CD4-positive, alpha-beta T cell treated with Interferon alpha-2 for 1 hour (primary cell): ENCODE measurements around the gene LRRC73.
"Not testable (repeated sequence)": the region's sequence is repeated elsewhere in the genome, so short reads cannot be mapped to it uniquely, and the experiment has no call there.

Experiments
- DNase-seq, 2 donors: peaks; one replicate each; pipeline ENCODE4 v3.0.0-alpha.2; 2020 to 2022

The LRRC73 gene

DNA sequence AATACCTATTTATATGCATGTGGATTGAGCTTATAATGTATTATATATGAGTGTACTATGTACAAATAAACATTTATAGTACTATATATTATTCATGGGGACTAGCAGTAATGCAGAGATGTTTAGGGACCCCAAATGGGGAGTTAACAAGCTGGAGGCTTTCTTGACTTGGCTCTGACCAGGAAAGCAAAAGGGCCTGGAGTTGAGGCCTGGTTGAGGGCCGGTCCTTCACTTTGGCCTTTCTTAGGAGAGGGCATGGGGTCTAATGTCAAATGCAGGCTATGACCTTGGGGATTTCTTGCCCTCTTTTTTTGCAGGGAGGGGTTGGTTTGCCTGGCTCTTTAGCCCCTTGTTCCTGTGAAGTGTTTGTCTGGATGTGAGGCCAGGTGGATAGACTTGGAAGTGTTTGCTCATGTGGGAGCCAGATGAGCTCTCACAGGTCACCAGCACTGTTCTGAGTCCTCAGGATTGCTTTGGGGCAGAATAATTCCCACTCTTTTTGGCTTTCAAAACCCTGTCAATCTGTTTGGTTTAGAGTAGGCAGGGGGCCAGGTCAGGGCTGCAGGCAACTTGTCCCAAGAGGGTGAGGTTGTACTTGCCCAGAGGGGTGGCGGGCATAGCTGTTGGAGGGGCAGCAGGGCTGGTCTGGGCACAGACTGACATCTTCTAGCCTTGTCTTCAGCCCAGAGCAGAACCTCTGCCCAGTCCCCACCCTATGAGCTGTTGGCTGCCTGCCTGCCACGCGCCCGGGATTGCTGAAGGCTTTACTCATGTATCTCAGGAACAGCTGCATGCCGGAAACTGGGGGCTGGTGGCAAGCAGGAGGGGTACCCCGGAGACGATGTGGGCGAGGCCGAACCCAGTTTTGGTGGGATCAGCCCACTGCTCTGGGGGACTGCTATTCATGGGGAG, 18.1 kb downstream of the LRRC73 start:
- DNase-seq: no peak

- no peak for DNase-seq
These were observed 19.6 kb downstream of the LRRC73 start for GRCh38 chr6:43490523-43490939.

DNA sequence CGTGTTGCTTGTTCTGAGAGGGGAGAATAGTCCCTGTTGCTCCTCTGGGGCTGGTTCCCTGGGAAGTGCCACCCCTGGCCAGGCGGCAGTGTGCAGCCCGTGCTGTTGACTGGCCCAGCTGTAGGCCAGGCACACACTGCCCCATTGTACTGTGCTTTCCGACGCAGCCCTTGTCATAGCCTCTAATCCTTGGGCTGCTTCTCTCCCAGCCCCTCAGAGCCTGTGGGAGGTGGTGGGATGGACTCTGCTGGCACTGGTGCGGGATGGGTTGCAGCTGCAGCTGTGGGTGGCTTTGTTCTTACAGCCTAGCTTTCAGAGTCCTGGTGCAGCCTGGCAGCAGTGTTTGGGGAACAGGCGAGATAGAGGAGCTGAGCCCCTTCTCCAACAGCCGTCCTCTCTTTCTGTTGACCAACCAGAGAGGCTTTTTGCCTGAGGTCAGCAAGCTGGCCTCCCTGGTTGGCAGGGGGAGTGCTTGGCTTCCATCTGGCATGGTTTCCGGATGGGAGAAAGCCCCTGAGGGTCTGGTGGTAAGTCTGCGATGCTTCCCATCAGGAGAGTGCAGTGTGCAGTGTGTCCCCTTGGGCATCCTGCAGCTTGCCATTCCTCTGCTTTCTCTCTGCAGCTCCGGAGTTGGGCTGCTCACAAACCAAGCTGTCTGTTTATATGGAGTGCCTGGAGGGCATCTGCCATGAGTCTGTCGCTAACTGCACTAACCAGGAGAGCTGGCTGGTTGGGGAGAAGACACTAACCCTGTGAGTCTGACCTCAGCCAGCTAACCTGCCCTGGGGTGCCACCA, 20.7 kb downstream of the LRRC73 start:
- no peak for DNase-seq

DNA sequence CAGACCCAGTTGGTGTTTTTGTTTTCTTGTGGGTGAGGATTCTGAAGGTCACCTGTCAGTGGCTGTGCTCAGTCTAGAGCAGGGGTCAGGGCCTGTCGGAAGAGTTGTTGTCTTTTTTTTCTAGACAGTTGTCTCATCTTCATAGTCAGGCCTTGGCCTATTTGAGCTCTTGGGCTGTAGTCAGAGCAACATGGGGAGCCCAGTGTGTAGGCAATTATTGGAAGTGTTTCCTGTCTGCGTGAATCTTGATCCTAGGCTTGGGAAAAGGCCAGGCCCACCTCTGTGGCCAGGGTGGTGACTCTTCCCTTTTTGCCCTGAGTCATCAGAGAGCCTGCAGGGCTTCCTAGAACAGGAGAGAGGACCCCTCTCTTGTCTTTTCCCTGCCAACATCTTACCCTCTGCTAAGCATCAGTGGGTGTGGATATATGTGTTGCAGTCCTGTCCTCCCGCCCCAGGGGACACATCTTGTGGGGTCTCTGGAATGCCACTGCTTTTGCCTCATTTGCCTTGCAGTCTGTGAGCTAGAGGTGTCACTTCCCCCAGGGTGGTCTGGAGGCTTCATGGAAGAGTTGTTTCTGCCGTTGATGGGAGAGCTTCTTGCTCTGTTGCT, 21.4 kb downstream of the LRRC73 start:
- DNase-seq: no peak

DNA sequence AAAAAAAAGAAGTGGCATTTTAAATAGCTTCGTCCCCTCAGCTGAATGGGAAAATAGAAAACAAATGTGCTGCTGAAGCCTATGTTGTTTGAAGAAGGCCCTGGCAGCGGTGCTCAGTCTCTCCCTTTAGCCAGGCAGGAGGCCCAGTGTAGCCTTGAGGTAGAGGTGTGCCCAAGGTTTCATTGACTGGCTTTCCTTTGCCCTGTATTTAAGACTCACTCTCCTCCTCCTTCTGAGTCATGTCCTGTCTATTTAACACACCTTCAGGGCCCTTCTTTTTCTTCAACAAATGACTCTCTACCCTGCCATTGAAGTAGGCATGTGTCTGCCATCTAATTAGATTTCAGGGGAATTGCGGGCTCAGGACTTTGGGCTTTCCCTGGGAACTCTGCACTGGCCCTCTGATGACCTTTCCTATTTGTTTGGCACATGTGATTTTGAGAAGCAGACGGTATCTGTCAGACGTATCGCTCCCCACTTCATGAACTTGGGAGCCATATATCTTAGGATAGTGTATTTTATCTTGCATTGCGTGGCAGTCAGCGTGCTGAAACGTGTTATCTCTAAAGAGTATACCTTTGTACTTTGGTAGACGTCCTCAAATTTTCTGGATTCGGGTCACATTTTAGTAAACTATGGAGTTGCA, 28.4 kb downstream of the LRRC73 start:
- DNase-seq: no peak

- no peak for DNase-seq
These were observed 29.1 kb downstream of the LRRC73 start for GRCh38 chr6:43481075-43481474.

GRCh38 chr6:43478008-43478372, 32.2 kb downstream of the LRRC73 start:
- DNase-seq: peak in 1 of 2 donors; percentile 18

DNA sequence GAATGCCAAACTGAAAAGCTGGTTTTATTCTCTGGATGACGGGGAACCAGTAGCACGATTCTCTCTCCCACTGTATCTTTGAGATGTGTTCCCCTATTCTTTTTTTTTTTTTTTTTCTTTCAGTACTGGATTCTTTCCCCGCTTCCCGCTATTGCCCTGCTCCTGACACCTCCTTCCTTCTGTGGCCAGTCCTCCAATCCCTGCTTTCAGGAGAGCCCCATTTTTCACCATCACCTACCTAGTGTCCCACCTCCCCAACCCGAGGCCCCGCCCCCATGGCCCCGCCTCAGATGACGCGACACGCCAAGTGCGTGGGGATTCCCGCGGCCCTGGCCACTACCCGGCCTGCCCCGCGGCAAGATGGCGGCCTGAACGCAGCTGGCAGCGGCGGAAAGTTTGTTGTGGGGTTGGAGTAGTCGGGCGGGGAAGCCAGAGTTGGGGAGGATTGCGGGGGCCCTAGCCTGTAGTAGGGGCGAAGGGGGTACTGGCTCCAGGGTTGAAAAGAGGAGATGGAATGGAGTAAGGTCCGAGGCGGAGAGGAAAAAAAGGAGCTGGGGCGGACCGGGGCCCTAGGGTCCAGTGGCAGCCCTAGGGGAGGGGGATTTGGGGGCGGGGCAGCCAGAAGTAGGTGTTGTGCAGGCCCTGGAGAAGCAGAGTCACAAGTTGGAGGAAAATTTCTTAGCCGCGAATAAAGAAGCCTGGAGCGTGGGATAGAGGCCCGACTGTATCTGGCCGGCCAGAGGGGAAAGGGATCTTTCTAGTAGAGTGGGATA, 32.7 kb downstream of the LRRC73 start, which contains the start of gene TJAP1:
Gene TJAP1, plus strand, starts transcription at position 336 of the 773 bp plus-strand sequence. CDS start 21,432 bp downstream, outside the sequence.
- DNase-seq: peak; percentile 93 to 96

DNA sequence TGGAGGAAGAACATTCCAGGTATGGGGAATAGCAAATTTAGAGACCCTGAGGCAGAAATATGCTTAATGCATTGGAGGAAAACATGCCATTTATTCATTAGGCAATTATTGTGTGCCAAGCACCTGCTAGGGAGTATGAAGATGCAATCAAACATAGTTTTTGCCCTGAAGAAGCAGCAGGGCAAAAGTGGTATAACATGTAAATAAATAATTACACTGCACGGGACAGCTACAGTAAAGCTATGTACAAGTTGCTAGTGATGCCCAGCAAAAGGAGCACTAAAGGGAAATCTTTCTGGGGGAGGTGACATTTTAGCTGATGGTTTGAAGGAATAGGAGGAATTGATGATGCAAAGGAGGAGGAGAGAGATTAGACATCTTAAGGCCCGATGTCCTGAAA, 33.4 kb downstream of the LRRC73 start:
- DNase-seq: peak in 1 of 2 donors; percentile 18

DNA sequence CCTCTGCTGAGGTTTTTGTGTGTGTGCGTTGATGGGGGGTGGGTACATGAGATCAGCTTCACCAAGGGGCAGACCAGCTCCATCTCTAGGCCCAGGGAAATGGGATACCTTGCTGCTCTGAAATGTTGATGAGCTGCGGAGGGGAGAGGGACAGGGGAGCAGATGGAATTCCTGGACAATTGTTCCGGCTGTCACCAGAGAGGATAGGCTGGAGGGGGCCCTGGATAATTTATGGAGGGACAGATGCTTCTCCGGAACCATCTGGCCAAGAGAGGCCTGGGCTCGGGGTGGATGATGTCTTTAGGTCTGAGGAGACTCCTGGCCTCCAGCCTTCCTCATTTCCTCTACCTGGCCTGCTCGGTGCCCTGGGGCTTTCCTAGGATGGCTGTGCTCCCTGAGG, 34.6 kb downstream of the LRRC73 start:
- no peak for DNase-seq

DNA sequence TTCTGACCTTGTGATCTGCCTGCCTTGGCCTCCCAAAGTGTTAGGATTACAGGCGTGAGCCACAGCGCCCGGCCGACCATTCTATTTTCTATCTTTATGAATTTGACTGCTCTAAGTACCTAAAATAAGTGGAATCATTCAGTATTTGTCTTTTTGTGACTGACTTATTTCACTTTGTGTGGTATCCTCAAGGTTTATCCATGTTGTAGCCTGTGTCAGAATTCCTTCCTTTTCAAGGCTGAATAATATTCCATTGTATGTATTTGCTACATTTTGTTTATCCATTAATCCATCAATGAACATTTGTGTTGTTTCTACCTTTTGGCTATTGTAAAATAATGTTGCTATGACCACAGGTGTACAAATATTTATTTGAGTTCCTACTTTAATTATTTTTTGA, 37.6 kb downstream of the LRRC73 start:
- DNase-seq: no peak

GRCh38 chr6:43471399-43471798, 38.7 kb downstream of the LRRC73 start:
- no peak for DNase-seq

DNA sequence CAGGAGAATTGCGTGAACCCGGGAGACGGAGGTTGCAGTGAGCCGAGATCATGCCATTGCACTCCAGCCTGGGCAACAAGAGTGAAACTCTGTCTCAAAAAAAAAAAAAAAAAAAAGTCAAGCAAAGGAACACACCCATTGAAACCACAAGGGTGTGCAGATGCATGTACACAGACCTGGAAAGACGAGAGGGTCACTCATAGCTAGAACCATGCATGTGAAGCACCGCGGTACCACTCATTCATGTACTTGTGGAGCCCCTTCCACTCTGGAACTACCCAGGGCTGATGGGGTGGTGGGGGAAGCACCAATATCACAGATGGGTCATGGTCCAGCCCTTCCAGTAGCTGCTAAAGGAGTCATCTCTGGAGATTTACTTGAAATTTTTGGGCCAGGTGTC, 40.2 kb downstream of the LRRC73 start:
- no peak for DNase-seq

DNA sequence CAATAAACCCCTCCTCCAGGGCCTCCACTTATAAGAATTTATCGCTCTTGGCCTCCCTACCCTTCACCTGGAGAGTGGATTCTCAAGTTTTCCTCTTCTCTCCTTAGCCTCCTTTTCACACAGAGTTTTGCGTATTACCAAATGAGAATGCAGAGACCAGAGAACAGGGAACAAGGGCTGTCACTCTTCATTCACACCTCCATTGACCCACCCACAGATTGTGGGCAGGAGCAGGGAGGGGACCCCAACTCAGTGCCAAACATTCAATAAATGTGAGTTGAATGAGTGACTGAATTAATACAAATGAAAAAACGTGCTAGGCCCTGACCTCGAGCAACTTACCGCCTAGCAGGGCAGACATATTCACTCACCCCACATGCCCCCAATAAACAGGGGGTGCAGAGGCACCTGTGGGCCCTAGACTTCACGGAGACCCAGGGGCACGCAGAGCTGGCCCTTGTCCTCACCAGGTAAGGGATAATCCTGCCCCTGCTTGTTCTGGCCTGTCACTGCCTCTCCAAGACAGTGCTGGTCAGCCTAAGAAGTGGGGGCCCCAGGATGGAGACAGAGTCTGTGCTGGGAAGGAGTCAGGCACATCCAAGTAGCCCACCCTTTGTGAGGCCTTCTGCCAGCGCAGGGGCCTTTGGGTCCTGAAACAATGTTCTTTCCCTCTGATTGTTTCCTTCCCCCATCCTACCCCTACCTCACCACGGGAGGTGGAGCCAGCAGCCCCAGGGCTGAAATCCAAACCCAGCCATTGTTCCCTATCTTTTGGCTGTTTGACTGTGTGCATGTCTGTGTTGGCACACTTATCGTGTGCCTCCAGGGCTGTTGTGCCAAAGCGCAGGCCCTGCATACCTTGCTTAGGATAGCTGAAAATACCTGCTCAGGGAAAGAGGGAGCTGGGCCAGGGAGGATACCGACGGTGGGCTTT, 41.1 kb downstream of the LRRC73 start:
- no peak for DNase-seq

GRCh38 chr6:43468240-43468639, 41.9 kb downstream of the LRRC73 start:
- no peak for DNase-seq

GRCh38 chr6:43467752-43468151, 42.4 kb downstream of the LRRC73 start:
- DNase-seq: no peak

DNA sequence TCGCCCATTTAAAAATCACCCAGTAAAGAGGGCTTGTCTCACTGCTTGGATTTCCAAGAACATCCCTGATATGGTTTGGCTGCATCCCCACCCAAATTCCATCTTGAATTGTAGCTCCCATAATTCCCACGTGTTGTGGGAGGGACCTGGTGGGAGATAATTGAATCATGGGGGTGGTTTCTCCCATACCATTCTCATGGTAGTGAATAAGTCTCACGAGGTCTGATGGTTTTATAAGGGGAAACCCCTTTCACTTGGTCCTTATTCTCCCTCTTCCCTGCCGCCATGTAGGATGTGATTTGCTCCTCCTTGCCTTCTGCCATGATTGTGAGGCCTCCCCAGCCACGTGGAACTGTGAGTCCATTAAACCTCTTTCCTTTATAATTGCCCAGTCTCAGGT, 42.9 kb downstream of the LRRC73 start:
- not testable (repeated sequence) for DNase-seq

- DNase-seq: no peak
These were observed 44.2 kb downstream of the LRRC73 start for GRCh38 chr6:43465948-43466347.

DNA sequence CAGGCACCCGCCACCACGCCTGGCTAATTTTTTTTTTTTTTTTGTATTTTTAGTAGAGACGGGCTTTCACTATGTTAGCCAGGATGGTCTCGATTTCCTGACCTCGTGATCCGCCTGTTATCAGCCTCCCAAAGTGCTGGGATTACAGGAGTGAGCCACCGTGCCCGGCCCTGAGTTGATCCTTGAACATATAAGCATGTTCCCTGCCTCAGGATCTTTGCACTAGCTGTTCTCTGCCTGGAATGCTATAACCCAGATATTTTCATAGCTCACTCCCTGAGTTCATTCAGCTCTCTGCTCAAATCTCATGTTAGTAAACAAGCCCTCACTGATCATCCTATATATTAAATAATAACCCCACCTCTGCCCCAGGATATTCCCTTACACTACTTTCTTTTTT, 45.8 kb downstream of the LRRC73 start:
- no peak for DNase-seq

- DNase-seq: no peak
These were observed 48.2 kb downstream of the LRRC73 start for GRCh38 chr6:43461936-43462335.

- DNase-seq: no peak
These were observed 50.1 kb downstream of the LRRC73 start for GRCh38 chr6:43460032-43460431.
